H54 (cell line): ENCODE results near the gene PDE11A.

ENCODE experiments used
- DNase-seq: peaks from one replicate; pipeline ENCODE4 v3.0.0; 2011; ENCODE audit warnings: low spot score, mixed read lengths; ENCODE audit not compliant: insufficient read length
- FAIRE-seq: peaks from 3 replicates; lab custom pipeline; 2011; peaks lifted over from hg19 to GRCh38; lab: Jason Lieb, UNC
- POLR2A ChIP-seq: IDR thresholded peaks from 2 replicates; pipeline ENCODE4 v1.6.1; 2011; ENCODE audit warnings: low read depth, mild to moderate bottlenecking, low read length

Gene PDE11A

GRCh38 chr2:177577075-177577474 is 495.5 kb downstream of the PDE11A start:
- DNase-seq, result no peak
- FAIRE-seq, result no peak
- TF ChIP-seq POLR2A, result no peak

- no peak for TF ChIP-seq POLR2A
- DNase-seq, result no peak
- no peak for FAIRE-seq
Observed at GRCh38 chr2:177575358-177575757, 497.2 kb downstream of the PDE11A start.

GRCh38 chr2:177574356-177574755 is 498.2 kb downstream of the PDE11A start:
- FAIRE-seq, result no peak
- DNase-seq, result no peak
- TF ChIP-seq POLR2A, result no peak
